Trophoblast cell (in vitro differentiated cells and primary cell): ENCODE measurements around the gene PLEKHG5. TPM values are rescaled to one million over a fixed set of nuclear protein-coding genes. Genes with fewer than 3 reads are reported as not detected.

Experiments
- DNase-seq, 2 donors: peaks; one replicate each; pipeline ENCODE4 v3.0.0-alpha.2; 2016
- H2AFZ ChIP-seq: 2 replicates; pipeline ENCODE4 v1.6.1; 2013; ENCODE audit warnings: low read length, moderate library complexity, mild to moderate bottlenecking; ENCODE audit not compliant: insufficient read depth, poor library complexity
- H2AK5ac ChIP-seq: 2 replicates; pipeline ENCODE4 v1.6.1; 2013; ENCODE audit warnings: mild to moderate bottlenecking, low read length
- H2BK120ac ChIP-seq: 2 replicates; pipeline ENCODE4 v1.6.1; 2013; ENCODE audit warnings: low read length, mild to moderate bottlenecking, moderate library complexity; ENCODE audit not compliant: insufficient read depth, poor library complexity
- H2BK12ac ChIP-seq: 2 replicates; pipeline ENCODE4 v1.6.1; 2013; ENCODE audit warnings: mild to moderate bottlenecking, low read length, moderate library complexity
- H2BK5ac ChIP-seq: 2 replicates; pipeline ENCODE4 v1.6.1; 2013; ENCODE audit warnings: low read length, low read depth, moderate library complexity, mild to moderate bottlenecking; ENCODE audit not compliant: poor library complexity
- H3K14ac ChIP-seq: 2 replicates; pipeline ENCODE4 v1.6.1; 2013; ENCODE audit warnings: mild to moderate bottlenecking, low read length
- H3K18ac ChIP-seq: 2 replicates; pipeline ENCODE4 v1.6.1; 2013; ENCODE audit warnings: mild to moderate bottlenecking, low read length
- H3K23ac ChIP-seq: 2 replicates; pipeline ENCODE4 v1.6.1; 2013; ENCODE audit warnings: low read length
- H3K27ac ChIP-seq: 2 replicates; pipeline ENCODE4 v1.5.1; 2013; ENCODE audit warnings: low read depth, mild to moderate bottlenecking, inconsistent platforms, low read length, moderate library complexity
- H3K27me3 ChIP-seq: 2 replicates; pipeline ENCODE4 v1.6.1; 2013; ENCODE audit warnings: inconsistent platforms, mild to moderate bottlenecking, low read length, moderate library complexity; ENCODE audit not compliant: insufficient read depth
- H3K36me3 ChIP-seq, 2 experiments: 1 replicate in 1 of 2; 2 replicates in 1 of 2; pipeline ENCODE4 v1.6.1; 2013; ENCODE audit warnings: low read length in 2 of 2, mild to moderate bottlenecking in 2 of 2, moderate library complexity in 1 of 2; ENCODE audit not compliant: insufficient read depth in 2 of 2, control insufficient read depth in 1 of 2
- H3K4ac ChIP-seq: 2 replicates; pipeline ENCODE4 v1.6.1; 2013; ENCODE audit warnings: low read depth, mild to moderate bottlenecking, low read length, moderate library complexity
- H3K4me1 ChIP-seq, 2 experiments: 1 replicate in 1 of 2; 2 replicates in 1 of 2; pipeline ENCODE4 v1.6.1; 2013; ENCODE audit warnings: low read length in 2 of 2, mild to moderate bottlenecking in 2 of 2, moderate library complexity in 1 of 2; ENCODE audit not compliant: insufficient read depth in 2 of 2, control insufficient read depth in 1 of 2
- H3K4me2 ChIP-seq: 2 replicates; pipeline ENCODE4 v1.6.1; 2013; ENCODE audit warnings: inconsistent platforms, mild to moderate bottlenecking, low read length, moderate library complexity
- H3K4me3 ChIP-seq: 2 replicates; pipeline ENCODE4 v1.5.1; 2013; ENCODE audit warnings: mild to moderate bottlenecking, low read depth, low read length, inconsistent platforms
- H3K79me1 ChIP-seq: one replicate; pipeline ENCODE4 v1.6.1; 2013; ENCODE audit warnings: low read length
- H3K79me2 ChIP-seq: 2 replicates; pipeline ENCODE4 v1.6.1; 2013; ENCODE audit warnings: low read length, mild to moderate bottlenecking; ENCODE audit not compliant: control insufficient read depth, insufficient read depth, poor library complexity
- H3K9ac ChIP-seq: 2 replicates; pipeline ENCODE4 v1.6.1; 2013; ENCODE audit warnings: mild to moderate bottlenecking, low read length
- H3K9me3 ChIP-seq: 2 replicates; pipeline ENCODE4 v1.6.1; 2013; ENCODE audit warnings: low read depth, mild to moderate bottlenecking, control low read depth, inconsistent platforms, low read length; ENCODE audit not compliant: insufficient read depth
- H4K12ac ChIP-seq: 2 replicates; pipeline ENCODE4 v1.6.1; 2013; ENCODE audit warnings: low read depth, mild to moderate bottlenecking, low read length, moderate library complexity
- H4K8ac ChIP-seq: 2 replicates; pipeline ENCODE4 v1.6.1; 2013; ENCODE audit warnings: low read depth, mild to moderate bottlenecking, low read length, moderate library complexity
- H4K91ac ChIP-seq: one replicate; pipeline ENCODE4 v1.6.1; 2013; ENCODE audit warnings: low read depth, mild to moderate bottlenecking, low read length, moderate library complexity
- WGBS: extraction: QIAGEN DNeasy Blood & Tissue Kit; methylation state at CpG from one replicate; pipeline ENCODE4 v1.1.7; 2013; ENCODE audit warnings: missing lambda C conversion rate; ENCODE audit not compliant: insufficient read length, insufficient coverage; ENCODE audit errors: extremely low coverage; 5-methylcytosine and 5-hydroxymethylcytosine counted together
- polyA plus RNA-seq: library from polyadenylated mRNA; stranded (reverse); fragments of 200-250 nt; gene quantifications from 2 replicates; pipeline ENCODE4 v1.2.3, GENCODE V29; 2013

The PLEKHG5 gene
- polyA plus RNA-seq: 31.1 and 31.3 TPM in 2 replicates

DNA sequence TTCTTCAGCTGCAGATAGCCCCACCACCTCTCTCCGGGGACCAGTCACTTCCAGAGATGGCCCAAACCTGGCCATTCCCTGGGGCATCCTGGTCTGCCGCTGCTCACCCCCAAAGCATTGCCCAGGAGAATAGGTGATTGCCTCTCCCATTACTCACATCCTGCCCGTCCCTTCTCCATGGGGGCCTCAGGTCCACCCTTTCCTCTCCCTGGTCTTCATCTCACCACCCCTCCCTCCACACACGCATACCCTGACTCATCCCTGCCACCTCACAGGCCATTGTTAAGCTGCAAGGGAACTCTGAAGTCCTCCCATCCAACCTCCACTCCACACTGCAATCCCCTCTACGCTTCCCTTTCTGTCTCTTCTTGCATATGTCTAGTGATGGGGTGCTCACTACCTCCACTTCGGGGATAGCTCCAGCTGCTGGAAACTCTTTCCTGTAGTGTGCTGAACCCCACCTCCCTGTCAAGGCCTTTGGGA is at the start of gene PLEKHG5:
TSS of gene PLEKHG5 (minus strand) at position 188 of the 483 bp plus-strand sequence. CDS start 14,096 bp downstream, outside the sequence.
- Histone ChIP-seq H2AK5ac (peak within 1 kb of the TSS; percentile 72), H3K9ac (peak within 1 kb of the TSS; percentile 78), H2BK5ac (peak within 1 kb of the TSS; percentile 70), H3K4me3 (peak within 1 kb of the TSS; percentile 75), H3K27me3 (no peaks in the 10 kb centered on the region), H3K27ac (peak within 1 kb of the TSS; percentile 94), H3K4me2 (peak within 1 kb of the TSS; percentile 91), H2BK120ac (peak within 1 kb of the TSS; percentile 94), H4K8ac (peak within 1 kb of the TSS; percentile 92), H3K18ac (peak within 1 kb of the TSS; percentile 83), H2BK12ac (peak within 1 kb of the TSS; percentile 69), H3K79me2 (peaks cover 12% of the 10 kb centered on the region), H3K9me3 (peaks cover 2% of the 10 kb centered on the region), H3K4me1 (peaks cover 30 to 33% of the 10 kb centered on the region in 2 experiments), H3K14ac (peak within 1 kb of the TSS; percentile 83), H4K91ac (peak within 1 kb of the TSS; percentile 97), H2AFZ (peak within 1 kb of the TSS; percentile 82), H3K4ac (peak within 1 kb of the TSS; percentile 84), H3K23ac (no peak within 1 kb of the TSS), H3K36me3 (peaks cover 14 to 16% of the 10 kb centered on the region in 2 experiments), H3K79me1 (peaks cover 26% of the 10 kb centered on the region), H4K12ac (peak within 1 kb of the TSS; percentile 76)
- WGBS: no CpG with 5 or more reads among the region's 6 CpGs
- peak; percentile 23 to 40 for DNase-seq

DNA sequence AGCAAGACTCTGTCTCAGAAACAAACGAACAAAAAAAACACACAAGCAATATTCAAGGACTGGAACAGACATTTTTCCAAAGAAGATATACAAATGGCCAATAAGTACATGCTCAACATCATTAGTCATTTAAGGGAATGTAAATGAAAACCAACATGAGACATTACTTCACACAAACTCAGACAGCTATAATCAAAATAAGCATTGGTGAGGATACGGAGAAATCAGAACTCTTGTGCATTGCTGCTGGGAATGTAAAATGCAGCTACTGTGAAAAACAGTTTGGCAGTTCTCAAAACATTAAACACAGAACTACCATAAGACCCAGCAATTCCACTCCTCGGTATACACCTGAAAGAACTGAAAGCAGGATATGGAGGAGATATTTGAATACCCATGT is 47.5 kb upstream of the PLEKHG5 start:
- Histone ChIP-seq H3K9me3 (no peaks in the 10 kb centered on the region), H4K12ac (no peak overlapping the region), H3K14ac (no peak overlapping the region), H2BK5ac (no peak overlapping the region), H3K23ac (no peak overlapping the region), H3K27ac (no peak overlapping the region), H3K79me1 (no peaks in the 10 kb centered on the region), H3K36me3 (peaks cover 21 to 24% of the 10 kb centered on the region in 2 experiments), H2BK12ac (no peak overlapping the region), H3K79me2 (no peaks in the 10 kb centered on the region), H4K91ac (no peak overlapping the region), H2AFZ (no peak overlapping the region), H2BK120ac (no peak overlapping the region), H4K8ac (no peak overlapping the region), H3K4me3 (no peak overlapping the region), H3K27me3 (no peaks in the 10 kb centered on the region), H2AK5ac (no peak overlapping the region), H3K9ac (no peak overlapping the region), H3K18ac (no peak overlapping the region), H3K4me1 (peaks cover 2 to 3% of the 10 kb centered on the region in 2 experiments), H3K4me2 (no peak overlapping the region), H3K4ac (no peak overlapping the region)
- DNase-seq: no peak
- no CpG with 5 or more reads among the region's 3 CpGs for whole genome bisulfite sequencing

- Histone ChIP-seq H2BK120ac (no peak overlapping the region), H2AK5ac (no peak overlapping the region), H3K4ac (no peak overlapping the region), H3K18ac (no peak overlapping the region), H3K4me3 (no peak overlapping the region), H4K91ac (no peak overlapping the region), H3K9ac (no peak overlapping the region), H3K14ac (no peak overlapping the region), H4K12ac (no peak overlapping the region), H2BK12ac (no peak overlapping the region), H4K8ac (no peak overlapping the region), H3K9me3 (no peaks in the 10 kb centered on the region), H2AFZ (no peak overlapping the region), H2BK5ac (no peak overlapping the region), H3K27ac (no peak overlapping the region), H3K79me2 (no peaks in the 10 kb centered on the region), H3K23ac (no peak overlapping the region), H3K36me3 (peaks cover 23 to 32% of the 10 kb centered on the region in 2 experiments), H3K27me3 (no peaks in the 10 kb centered on the region), H3K4me1 (peaks cover 2 to 3% of the 10 kb centered on the region in 2 experiments), H3K79me1 (no peaks in the 10 kb centered on the region), H3K4me2 (no peak overlapping the region)
- no CpG with 5 or more reads among the region's 5 CpGs for WGBS
- DNase-seq: no peak
Measured at GRCh38 chr1:6536291-6536690, 44.8 kb upstream of the PLEKHG5 start.

- Histone ChIP-seq H2BK5ac (no peak overlapping the region), H3K4ac (no peak overlapping the region), H4K8ac (no peak overlapping the region), H3K79me1 (no peaks in the 10 kb centered on the region), H4K12ac (no peak overlapping the region), H3K18ac (no peak overlapping the region), H3K4me3 (no peak overlapping the region), H2AFZ (no peak overlapping the region), H3K4me2 (no peak overlapping the region), H3K79me2 (no peaks in the 10 kb centered on the region), H3K9ac (no peak overlapping the region), H3K23ac (no peak overlapping the region), H3K4me1 (peaks cover 2 to 3% of the 10 kb centered on the region in 2 experiments), H4K91ac (no peak overlapping the region), H3K9me3 (no peaks in the 10 kb centered on the region), H3K14ac (no peak overlapping the region), H2BK12ac (no peak overlapping the region), H3K27me3 (no peaks in the 10 kb centered on the region), H2BK120ac (no peak overlapping the region), H2AK5ac (no peak overlapping the region), H3K36me3 (peaks cover 24 to 35% of the 10 kb centered on the region in 2 experiments), H3K27ac (no peak overlapping the region)
- WGBS: no CpG with 5 or more reads among the region's 4 CpGs
- DNase-seq: no peak
Measured at GRCh38 chr1:6535214-6535613, 43.7 kb upstream of the PLEKHG5 start.
